HepG2 (cell line): ENCODE data around the gene IL6R. TPM values are rescaled to one million over a fixed set of nuclear protein-coding genes. Genes with fewer than 3 reads are reported as not detected.

Experiments used
- BCL6 ChIP-seq: IDR thresholded peaks from 2 replicates; pipeline ENCODE4 v1.6.1; 2016; ENCODE audit warnings: missing genetic modification reagents, missing compliant biosample characterization
- BCLAF1 ChIP-seq: fragments of 450-650 bp; IDR thresholded peaks from 2 replicates; pipeline ENCODE4 v1.6.1; 2017; ENCODE audit warnings: mild to moderate bottlenecking
- CCAR2 ChIP-seq: fragments of 200-400 bp; formaldehyde crosslinking; optimal IDR thresholded peaks from 2 replicates; pipeline ENCODE3; 2018; ENCODE audit warnings: low read depth, mild to moderate bottlenecking, low read length, moderate library complexity
- CENPBD1 ChIP-seq: sonication (generic); formaldehyde crosslinking; IDR thresholded peaks from 2 replicates; pipeline ENCODE4 v1.8.0; 2022; ENCODE audit warnings: missing genetic modification reagents, low read depth, mild to moderate bottlenecking, borderline replicate concordance
- KDM6A ChIP-seq: IDR thresholded peaks from 2 replicates; pipeline ENCODE4 v1.6.1; 2016; ENCODE audit warnings: low read depth
- KLF9 ChIP-seq: IDR thresholded peaks from 2 replicates; pipeline ENCODE4 v1.6.1; 2016; ENCODE audit warnings: low read depth
- MEIS1 ChIP-seq: sonication (generic); formaldehyde crosslinking; IDR thresholded peaks from 2 replicates; pipeline ENCODE4 v1.9.0; 2021; ENCODE audit warnings: mild to moderate bottlenecking, missing genetic modification reagents, moderate library complexity, borderline replicate concordance
- MYPOP ChIP-seq: sonication (generic); formaldehyde crosslinking; IDR thresholded peaks from 2 replicates; pipeline ENCODE4 v1.8.1; 2023; ENCODE audit warnings: mild to moderate bottlenecking, moderate library complexity, missing genetic modification reagents
- RFX1 ChIP-seq: fragments of 450-650 bp; IDR thresholded peaks from 2 replicates; pipeline ENCODE4 v1.6.1; 2017
- SIN3A ChIP-seq: IDR thresholded peaks from 2 replicates; pipeline ENCODE4 v1.6.1; 2011; ENCODE audit warnings: low read depth, mild to moderate bottlenecking, control low read depth, low read length, borderline replicate concordance
- SMAD3 ChIP-seq: sonication (generic); formaldehyde crosslinking; IDR thresholded peaks from 2 replicates; pipeline ENCODE4 v1.4.0; 2020; ENCODE audit warnings: missing genetic modification reagents
- SP5 ChIP-seq: IDR thresholded peaks from 2 replicates; pipeline ENCODE4 v1.6.1; 2016; ENCODE audit warnings: low read depth, borderline replicate concordance
- SRF ChIP-seq: IDR thresholded peaks from 2 replicates; pipeline ENCODE4 v1.6.1; 2011; ENCODE audit warnings: mild to moderate bottlenecking, low read depth, low read length, moderate library complexity
- SRSF9 ChIP-seq: fragments of 200-400 bp; formaldehyde crosslinking; IDR thresholded peaks from 2 replicates; pipeline ENCODE4 v1.6.1; 2018; ENCODE audit warnings: borderline replicate concordance, mild to moderate bottlenecking, low read depth, low read length; ENCODE audit not compliant: insufficient read depth, poor library complexity, severe bottlenecking
- TRIM24 ChIP-seq: sonication (generic); formaldehyde crosslinking; IDR thresholded peaks from 2 replicates; pipeline ENCODE4 v1.8.0; 2022; ENCODE audit warnings: mild to moderate bottlenecking, missing genetic modification reagents
- TSC22D2 ChIP-seq: sonication (generic); formaldehyde crosslinking; IDR thresholded peaks from 2 replicates; pipeline ENCODE4 v1.5.1; 2020; ENCODE audit warnings: missing genetic modification reagents, mild to moderate bottlenecking, borderline replicate concordance
- ZFP91 ChIP-seq: sonication (generic); formaldehyde crosslinking; IDR thresholded peaks from 2 replicates; pipeline ENCODE4 v1.9.0; 2022; ENCODE audit warnings: missing genetic modification reagents, mild to moderate bottlenecking, borderline replicate concordance
- ZNF10 ChIP-seq: sonication (generic); formaldehyde crosslinking; IDR thresholded peaks from 2 replicates; pipeline ENCODE4 v1.4.0; 2020; ENCODE audit warnings: mild to moderate bottlenecking, low read depth, missing genetic modification reagents, borderline replicate concordance
- ZNF543 ChIP-seq: sonication (generic); formaldehyde crosslinking; IDR thresholded peaks from 2 replicates; pipeline ENCODE4 v1.4.0; 2020; ENCODE audit warnings: mild to moderate bottlenecking, missing genetic modification reagents
- ZNF652 ChIP-seq: IDR thresholded peaks from 2 replicates; pipeline ENCODE4 v1.6.1; 2016; ENCODE audit warnings: low read depth, borderline replicate concordance
- ZNF740 ChIP-seq: sonication (generic); formaldehyde crosslinking; IDR thresholded peaks from 2 replicates; pipeline ENCODE4 v1.4.0; 2020; ENCODE audit warnings: missing genetic modification reagents
- ZSCAN22 ChIP-seq: sonication (generic); formaldehyde crosslinking; IDR thresholded peaks from 2 replicates; pipeline ENCODE4 v1.4.0; 2020; ENCODE audit warnings: mild to moderate bottlenecking, missing genetic modification reagents
- polyA plus RNA-seq, 8 experiments: library from polyadenylated mRNA; depleted of rRNA in 3 of 8; stranded (reverse) in 7 of 8; unstranded in 1 of 8; fragments of >200 nt; fragmentation: Illumina TruSeq in 4 of 8; extraction: Trizol in 4 of 8; gene quantifications; 2 replicates each; pipeline versions ENCODE4 v1.2.1 to v1.2.3, GENCODE V29; 2011 to 2016; ENCODE audit warnings: low read depth in 4 of 8, missing spikeins in 1 of 8, mixed read lengths in 1 of 8; ENCODE audit not compliant: insufficient read depth in 1 of 8
- total RNA-seq, 5 experiments: library from RNA; depleted of rRNA; stranded (reverse); fragments of >200 nt; fragmentation: Illumina TruSeq; extraction: Trizol; gene quantifications; 2 replicates each; pipeline ENCODE4 v1.2.3, GENCODE V29; 2016; ENCODE audit warnings: low read depth in 1 of 5

The IL6R gene
- total and polyA plus RNA-seq, 2 of the 13 experiments (the other 11 are each of a cell fraction or from before 2014, with no cell fraction given), result 5.0 to 24.5 TPM

- TF ChIP-seq SIN3A (peak; percentile 54; the same call in 1 of the 2 replicates), ZNF652 (peak; percentile 37; the same call in 1 of the 2 replicates), CCAR2 (no peak), ZSCAN22 (no peak), SRF (no peak), MYPOP (CRISPR knock-in tag) (peak; percentile 90), KDM6A (CRISPR knock-in tag) (no peak), BCLAF1 (no peak), ZNF740 (CRISPR knock-in tag) (no peak), KLF9 (no peak), ZNF10 (CRISPR knock-in tag) (no peak), ZNF543 (CRISPR knock-in tag) (peak; percentile 82; the same call in 1 of the 2 replicates), SP5 (CRISPR knock-in tag) (0 out of 2 replicates have a peak, but pooled peaks have one; percentile 34), ZFP91 (CRISPR knock-in tag) (peak; percentile 77), TSC22D2 (CRISPR knock-in tag) (no peak), RFX1 (no peak), BCL6 (CRISPR knock-in tag) (peak; percentile 72; the same call in 1 of the 2 replicates), SRSF9 (no peak), SMAD3 (peak; percentile 55; the same call in 1 of the 2 replicates), TRIM24 (CRISPR knock-in tag) (no peak), CENPBD1 (CRISPR knock-in tag) (no peak), MEIS1 (no peak)
Measured at GRCh38 chr1:154404984-154405746, at the start of gene IL6R (continued).
